GM12878 (cell line): ENCODE measurements around the gene MAPT. TPM values are rescaled to one million over a fixed set of nuclear protein-coding genes. Genes with fewer than 3 reads are reported as not detected.

Experiments used
- CHD4 ChIP-seq: fragments of 200-600 bp; sonication (generic); IDR thresholded peaks from 2 replicates; pipeline ENCODE4 v1.6.1; 2016; ENCODE audit warnings: mild to moderate bottlenecking
- IKZF1 ChIP-seq: fragments of 450-650 bp; conservative IDR thresholded peaks from 2 replicates; pipeline ENCODE4 v1.6.1; 2017; ENCODE audit warnings: antibody characterized with exemption, mild to moderate bottlenecking
- IRF3 ChIP-seq: fragments of 450-650 bp; IDR thresholded peaks from 2 replicates; pipeline ENCODE4 v1.6.1; 2014; ENCODE audit warnings: mild to moderate bottlenecking
- KDM1A ChIP-seq: fragments of 200-600 bp; sonication (generic); IDR thresholded peaks from 2 replicates; pipeline ENCODE4 v1.6.1; 2016; ENCODE audit warnings: borderline replicate concordance
- REST ChIP-seq: IDR thresholded peaks from 2 replicates; pipeline ENCODE4 v1.6.1; 2012; ENCODE audit warnings: mild to moderate bottlenecking, low read depth, low read length
- WRNIP1 ChIP-seq: IDR thresholded peaks from 2 replicates; pipeline ENCODE4 v1.6.1; 2011; ENCODE audit warnings: low read depth, low read length, improper control_type of control experiment, borderline replicate concordance
- ZBTB40 ChIP-seq: fragments of 450-650 bp; IDR thresholded peaks from 2 replicates; pipeline ENCODE4 v1.6.1; 2016; ENCODE audit warnings: mild to moderate bottlenecking, moderate library complexity, borderline replicate concordance
- ZNF24 ChIP-seq: fragments of 450-650 bp; IDR thresholded peaks from 2 replicates; pipeline ENCODE4 v1.6.1; 2017; ENCODE audit warnings: antibody characterized with exemption, mild to moderate bottlenecking
- ZNF622 ChIP-seq: fragments of 450-650 bp; IDR thresholded peaks from 2 replicates; pipeline ENCODE4 v1.6.1; 2017; ENCODE audit warnings: mild to moderate bottlenecking, inconsistent platforms
- ZNF687 ChIP-seq: fragments of 450-650 bp; IDR thresholded peaks from 2 replicates; pipeline ENCODE4 v1.6.1; 2017; ENCODE audit warnings: mild to moderate bottlenecking, moderate library complexity
- polyA plus RNA-seq, 11 experiments: library from polyadenylated mRNA; depleted of rRNA in 4 of 11; unstranded in 6 of 11; stranded (reverse) in 5 of 11; fragments of >200 nt; fragmentation: Nextera tagmentation in 4 of 11; fragmentation: Illumina TruSeq in 1 of 11; extraction: Ambion mirVana in 4 of 11; extraction: Trizol in 1 of 11; gene quantifications; 1 replicate in 1 of 11; 2 replicates in 10 of 11; pipeline versions ENCODE4 v1.2.1 to v1.2.3, GENCODE V29; 2011 to 2016; ENCODE audit warnings: inconsistent platforms in 2 of 11, missing spikeins in 2 of 11, low read depth in 1 of 11
- total RNA-seq, 4 experiments: library from RNA; depleted of rRNA in 3 of 4; stranded (reverse); fragments of >200 nt in 3 of 4; fragmentation: Illumina TruSeq in 1 of 4; extraction: Trizol in 1 of 4; gene quantifications; 2 replicates each; pipeline versions ENCODE4 v1.2.1 to v1.2.3, GENCODE V29; 2013 to 2021

The MAPT gene
- total and polyA plus RNA-seq, 10 of the 15 experiments (the other 5 are each of a cell fraction or from before 2014, with no cell fraction given) = under 0.01 to 0.05 (median 0.03) TPM; not detected in 7

GRCh38 chr17:45975640-45976295, 81.4 kb downstream of the MAPT start (continued):
- TF ChIP-seq WRNIP1 = no peak
- TF ChIP-seq CHD4 = no peak
- TF ChIP-seq IRF3 = no peak
- no peak for TF ChIP-seq ZNF622
- no peak for TF ChIP-seq ZNF24
- no peak for TF ChIP-seq IKZF1
- no peak for TF ChIP-seq ZNF687
- TF ChIP-seq ZBTB40 = no peak
- no peak for TF ChIP-seq REST
- no peak for TF ChIP-seq KDM1A
- TF ChIP-seq, all 136 proteins: peak for 0
